Measurements from ENCODE around the gene CSNK1G3. TPM values are rescaled to one million over a fixed set of nuclear protein-coding genes. Genes with fewer than 3 reads are reported as not detected.
A peak's percentile ranks its signal among the peaks of the same experiment; 100 is the strongest.

Gene CSNK1G3
- total and polyA plus RNA-seq, 2 experiments from 2014 or later = 37.4 to 79.9 TPM

GRCh38 chr5:123537256-123537655 is 25.3 kb downstream of the CSNK1G3 start:
- Histone ChIP-seq H3K27ac (no peak overlapping the region), H4K20me1 (ENCODE audit: insufficient read depth) (peaks cover 2% of the 10 kb centered on the region; the same call in 1 of the 2 replicates), H3K36me3 (ENCODE audit: low read depth) (no peaks in the 10 kb centered on the region), H3K4me2 (ENCODE audit: unreplicated experiment) (no peak overlapping the region), H3K79me2 (ENCODE audit: insufficient read depth) (peaks cover 100% of the 10 kb centered on the region), H3K4me1 (ENCODE audit: insufficient read depth) (no peaks in the 10 kb centered on the region), H3K9me3 (ENCODE audit: low read depth) (no peaks in the 10 kb centered on the region), H3K9ac (no peak overlapping the region), H3K27me3 (replicated peaks; ENCODE audit: insufficient read depth) (no peaks in the 10 kb centered on the region), H2AFZ (no peak overlapping the region), H3K9me2 (ENCODE audit: insufficient read depth) (no peaks in the 10 kb centered on the region), H3F3A (ENCODE audit: insufficient read depth) (no peaks in the 10 kb centered on the region), H3K4me3 (no peak overlapping the region)
- WGBS, 2 experiments (ENCODE audit: low coverage in 1 of 2, low lambda C conversion rate in 2 of 2, missing lambda C conversion rate in 2 of 2) = 89 to 93% methylated on average over 2 of the region's 2 CpGs
- TF ChIP-seq EZH2phosphoT487 (IDR thresholded peaks at IDR 0.05; ENCODE audit: insufficient read depth, low read depth) (no peak), EZH2 (IDR thresholded peaks at IDR 0.05; ENCODE audit: insufficient read depth, poor library complexity, severe bottlenecking) (no peak)
- DNase-seq = no peak
- in situ Hi-C loops (cut with MboI) = no loop called here

- Histone ChIP-seq H3K9ac (no peak overlapping the region), H3K9me2 (ENCODE audit: insufficient read depth) (no peaks in the 10 kb centered on the region), H3F3A (ENCODE audit: insufficient read depth) (no peaks in the 10 kb centered on the region), H3K4me1 (ENCODE audit: insufficient read depth) (no peaks in the 10 kb centered on the region), H3K27ac (no peak overlapping the region), H3K9me3 (ENCODE audit: low read depth) (no peaks in the 10 kb centered on the region), H3K4me3 (no peak overlapping the region), H4K20me1 (ENCODE audit: insufficient read depth) (peaks cover 8% of the 10 kb centered on the region; the same call in 1 of the 2 replicates), H3K36me3 (ENCODE audit: low read depth) (no peaks in the 10 kb centered on the region), H3K27me3 (replicated peaks; ENCODE audit: insufficient read depth) (no peaks in the 10 kb centered on the region), H3K79me2 (ENCODE audit: insufficient read depth) (peaks cover 100% of the 10 kb centered on the region), H2AFZ (no peak overlapping the region), H3K4me2 (ENCODE audit: unreplicated experiment) (no peak overlapping the region)
- 97 to 99% methylated on average over 2 of the region's 2 CpGs for WGBS, 2 experiments (ENCODE audit: low coverage in 1 of 2, low lambda C conversion rate in 2 of 2, missing lambda C conversion rate in 2 of 2)
- no peak for DNase-seq
- in situ Hi-C loops (cut with MboI) = no loop called here
- TF ChIP-seq EZH2phosphoT487 (IDR thresholded peaks at IDR 0.05; ENCODE audit: insufficient read depth, low read depth) (no peak), EZH2 (IDR thresholded peaks at IDR 0.05; ENCODE audit: insufficient read depth, poor library complexity, severe bottlenecking) (no peak)
These were observed 25.9 kb downstream of the CSNK1G3 start for GRCh38 chr5:123537845-123538244.

- Histone ChIP-seq H3K4me2 (ENCODE audit: unreplicated experiment) (no peak overlapping the region), H3K4me1 (ENCODE audit: insufficient read depth) (no peaks in the 10 kb centered on the region), H3K36me3 (ENCODE audit: low read depth) (no peaks in the 10 kb centered on the region), H3K27me3 (replicated peaks; ENCODE audit: insufficient read depth) (no peaks in the 10 kb centered on the region), H3K4me3 (no peak overlapping the region), H4K20me1 (ENCODE audit: insufficient read depth) (peaks cover 15% of the 10 kb centered on the region; the same call in 1 of the 2 replicates), H3K9ac (no peak overlapping the region), H3K9me3 (ENCODE audit: low read depth) (no peaks in the 10 kb centered on the region), H3K9me2 (ENCODE audit: insufficient read depth) (no peaks in the 10 kb centered on the region), H3K27ac (no peak overlapping the region), H3F3A (ENCODE audit: insufficient read depth) (no peaks in the 10 kb centered on the region), H2AFZ (no peak overlapping the region), H3K79me2 (ENCODE audit: insufficient read depth) (peaks cover 100% of the 10 kb centered on the region)
- in situ Hi-C loops (cut with MboI) = no loop called here
- peak; percentile 41 for DNase-seq
- WGBS, 2 experiments (ENCODE audit: low coverage in 1 of 2, low lambda C conversion rate in 2 of 2, missing lambda C conversion rate in 2 of 2) = 78 to 80% methylated on average over 8 of the region's 8 CpGs
- TF ChIP-seq EZH2phosphoT487 (IDR thresholded peaks at IDR 0.05; ENCODE audit: insufficient read depth, low read depth) (no peak), EZH2 (IDR thresholded peaks at IDR 0.05; ENCODE audit: insufficient read depth, poor library complexity, severe bottlenecking) (no peak)
These were observed 26.9 kb downstream of the CSNK1G3 start for GRCh38 chr5:123538670-123539459.

GRCh38 chr5:123540534-123540933 is 28.6 kb downstream of the CSNK1G3 start:
- H4K20me1 ChIP-seq (ENCODE audit: insufficient read depth) = peaks cover 16% of the 10 kb centered on the region; the same call in 1 of the 2 replicates
- H3F3A ChIP-seq (ENCODE audit: insufficient read depth) = no peaks in the 10 kb centered on the region
- in situ Hi-C loops (cut with MboI) = no loop called here
- no peaks in the 10 kb centered on the region for H3K4me1 ChIP-seq (ENCODE audit: insufficient read depth)
- no peaks in the 10 kb centered on the region for H3K36me3 ChIP-seq (ENCODE audit: low read depth)
- H3K4me3 ChIP-seq = no peak overlapping the region
- H2AFZ ChIP-seq = no peak overlapping the region
- H3K9me2 ChIP-seq (ENCODE audit: insufficient read depth) = no peaks in the 10 kb centered on the region
- no peak for DNase-seq
- WGBS, 2 experiments (ENCODE audit: low coverage in 1 of 2, low lambda C conversion rate in 2 of 2, missing lambda C conversion rate in 2 of 2) = 85 to 87% methylated on average over 7 of the region's 7 CpGs
- no peak overlapping the region for H3K9ac ChIP-seq
- TF ChIP-seq EZH2 (IDR thresholded peaks at IDR 0.05; ENCODE audit: insufficient read depth, poor library complexity, severe bottlenecking) = no peak
- no peak for TF ChIP-seq EZH2phosphoT487 (IDR thresholded peaks at IDR 0.05; ENCODE audit: insufficient read depth, low read depth)
- H3K27me3 ChIP-seq (replicated peaks; ENCODE audit: insufficient read depth) = no peaks in the 10 kb centered on the region
- no peaks in the 10 kb centered on the region for H3K9me3 ChIP-seq (ENCODE audit: low read depth)
- no peak overlapping the region for H3K4me2 ChIP-seq (ENCODE audit: unreplicated experiment)
- peaks cover 100% of the 10 kb centered on the region for H3K79me2 ChIP-seq (ENCODE audit: insufficient read depth)
- no peak overlapping the region for H3K27ac ChIP-seq

Measured in GM23248 (cell line).